K562 (cell line): ENCODE measurements around the gene ARHGAP10. TPM values are rescaled to one million over a fixed set of nuclear protein-coding genes. Genes with fewer than 3 reads are reported as not detected.

Experiments used
- ATAC-seq: fragments of 200-7000 bp; cut with Tn5 transposase; 3 replicates; pipeline ENCODE4 v1.9.1; 2020; ENCODE audit warnings: moderate library complexity
- BruUV-seq: library from RNA; stranded (reverse); fragments of 400-500 nt; replicated peaks from 2 replicates; lab custom pipeline; 2021; lab: Mats Ljungman, UMichigan
- CTCF ChIA-PET: fragments of 300-600 bp; formaldehyde crosslinking; extraction: SDS; loops from one replicate; lab custom pipeline; 2021; ENCODE audit warnings: low intra/inter-chr PET ratio; lab: Yijun Ruan, JAX
- POLR2A ChIA-PET: fragments of 300-600, 350-650 bp; sonication (Branson Sonifier 250); formaldehyde crosslinking; extraction: SDS; loops from one replicate; lab custom pipeline; 2021; ENCODE audit warnings: antibody characterized with exemption, inconsistent platforms; lab: Yijun Ruan, JAX
- DNase-seq, 4 experiments: peaks; one replicate each; pipeline versions ENCODE4 v3.0.0 to v3.0.0-alpha.2; 2011 to 2018; ENCODE audit warnings: low spot score in 3 of 4, mixed read lengths in 3 of 4; ENCODE audit errors: extremely low read depth in 1 of 4
- FAIRE-seq: peaks from 2 replicates; lab custom pipeline; 2011; peaks lifted over from hg19 to GRCh38; lab: Jason Lieb, UNC
- H2AFZ ChIP-seq: 2 replicates; pipeline ENCODE4 v1.6.0; 2011; ENCODE audit warnings: low read depth, low read length, control low read depth, inconsistent platforms
- H3K27ac ChIP-seq: fragments of 200-600 bp; 3 replicates; pipeline ENCODE4 v1.8.0; 2011; ENCODE audit warnings: low read depth, mild to moderate bottlenecking, control low read depth, inconsistent platforms, low read length, moderate library complexity, mixed read lengths; ENCODE audit errors: extremely low read depth
- H3K27me3 ChIP-seq, 2 experiments: fragments of 300-600 bp in 1 of 2; 2 replicates in 1 of 2; 3 replicates in 1 of 2; pipeline versions ENCODE4 v1.6.0 to v1.8.0; 2011; ENCODE audit warnings: inconsistent platforms in 2 of 2, low read length in 2 of 2, mild to moderate bottlenecking in 1 of 2, mixed read lengths in 1 of 2, moderate library complexity in 1 of 2; ENCODE audit not compliant: control insufficient read depth in 2 of 2, insufficient read depth in 2 of 2
- H3K36me3 ChIP-seq: fragments of 300-600 bp; 3 replicates; pipeline ENCODE4 v1.8.0; 2011; ENCODE audit warnings: mild to moderate bottlenecking, low read length, inconsistent platforms; ENCODE audit not compliant: control insufficient read depth, insufficient read depth
- H3K4me1 ChIP-seq, 2 experiments: fragments of 200-600 bp in 1 of 2; replicated peaks in 1 of 2; 2 replicates in 1 of 2; 3 replicates in 1 of 2; pipeline versions ENCODE4 v1.5.1 to v1.8.0; 2011; ENCODE audit warnings: inconsistent platforms in 2 of 2, low read length in 2 of 2, mild to moderate bottlenecking in 1 of 2, mixed read lengths in 1 of 2, moderate library complexity in 1 of 2; ENCODE audit not compliant: control insufficient read depth in 2 of 2, insufficient read depth in 2 of 2
- H3K4me2 ChIP-seq: 2 replicates; pipeline ENCODE4 v1.6.1; 2011; ENCODE audit warnings: low read length, control low read depth, inconsistent platforms, mixed read lengths; ENCODE audit not compliant: insufficient read depth
- H3K4me3 ChIP-seq: fragments of 200-600 bp; sonication (generic), shearing (Covaris generic); 2 replicates; pipeline ENCODE4 v1.5.1; 2016; ENCODE audit warnings: control low read depth, inconsistent platforms
- H3K79me2 ChIP-seq: fragments of 200-600 bp; 3 replicates; pipeline ENCODE4 v1.8.0; 2011; ENCODE audit warnings: low read length, inconsistent platforms; ENCODE audit not compliant: control insufficient read depth, insufficient read depth
- H3K9ac ChIP-seq, 2 experiments: 2 replicates each; pipeline versions ENCODE4 v1.6.0 to v1.6.1; 2011; ENCODE audit warnings: low read depth in 2 of 2, low read length in 2 of 2, control low read depth in 1 of 2, inconsistent platforms in 1 of 2, mild to moderate bottlenecking in 1 of 2, mixed read lengths in 1 of 2; ENCODE audit not compliant: insufficient read depth in 1 of 2
- H3K9me1 ChIP-seq: one replicate; pipeline ENCODE4 v1.6.0; 2011; ENCODE audit warnings: inconsistent platforms, mild to moderate bottlenecking, low read length, moderate library complexity; ENCODE audit not compliant: control insufficient read depth, insufficient read depth
- H3K9me3 ChIP-seq: replicated peaks from 2 replicates; pipeline ENCODE4 v1.5.1; 2011; ENCODE audit warnings: low read depth, low read length, inconsistent platforms; ENCODE audit not compliant: control insufficient read depth, insufficient read depth
- H4K20me1 ChIP-seq: replicated peaks from 2 replicates; pipeline ENCODE4 v1.6.1; 2011; ENCODE audit warnings: low read length, inconsistent platforms, mixed read lengths; ENCODE audit not compliant: control insufficient read depth, insufficient read depth
- ATF7 ChIP-seq: fragments of 450-650 bp; IDR thresholded peaks from 2 replicates; pipeline ENCODE4 v1.7.1; 2014; ENCODE audit warnings: mild to moderate bottlenecking, moderate library complexity
- CSDE1 ChIP-seq, 2 experiments: fragments of 450-650 bp; IDR thresholded peaks; 2 replicates each; pipeline ENCODE4 v1.6.1; 2016; ENCODE audit warnings: mild to moderate bottlenecking in 1 of 2
- CTBP1 ChIP-seq: fragments of 450-650 bp; IDR thresholded peaks from 2 replicates; pipeline ENCODE4 v1.6.1; 2016; ENCODE audit warnings: borderline replicate concordance
- ETS2 ChIP-seq: IDR thresholded peaks from 2 replicates; pipeline ENCODE4 v1.6.1; 2016; ENCODE audit warnings: borderline replicate concordance, missing genetic modification characterization, mild to moderate bottlenecking, moderate library complexity, missing compliant biosample characterization; ENCODE audit not compliant: poor library complexity, severe bottlenecking
- HNRNPLL ChIP-seq: fragments of 200-400 bp; formaldehyde crosslinking; IDR thresholded peaks from 2 replicates; pipeline ENCODE4 v1.6.1; 2017; ENCODE audit warnings: low read length, low read depth, mild to moderate bottlenecking; ENCODE audit not compliant: poor library complexity, severe bottlenecking
- KDM2B ChIP-seq: fragments of 250-450 bp; sonication (Bioruptor Pico); IDR thresholded peaks from 2 replicates; pipeline ENCODE4 v1.8.0; 2021; ENCODE audit warnings: mild to moderate bottlenecking, moderate library complexity
- MAZ ChIP-seq, 2 experiments: fragments of 450-650 bp in 1 of 2; sonication (generic) in 1 of 2; formaldehyde crosslinking; IDR thresholded peaks in 1 of 2; conservative IDR thresholded peaks in 1 of 2; 2 replicates each; pipeline versions ENCODE4 v1.4.0 to v1.5.0; 2020; ENCODE audit warnings: mild to moderate bottlenecking in 1 of 2, missing genetic modification reagents in 1 of 2
- NFIX ChIP-seq: fragments of 250-450 bp; sonication (Bioruptor Pico); IDR thresholded peaks from 2 replicates; pipeline ENCODE4 v1.4.0; 2020; ENCODE audit warnings: low read depth, mild to moderate bottlenecking, moderate library complexity
- PRPF4 ChIP-seq: fragments of 200-400 bp; formaldehyde crosslinking; IDR thresholded peaks from one replicate; pipeline ENCODE4 v1.6.1; 2017; ENCODE audit warnings: low read length, low read depth, mild to moderate bottlenecking; ENCODE audit not compliant: insufficient read depth, poor library complexity, severe bottlenecking
- SRSF7 ChIP-seq: fragments of 200-400 bp; formaldehyde crosslinking; optimal IDR thresholded peaks from 2 replicates; pipeline ENCODE3; 2017; ENCODE audit warnings: mild to moderate bottlenecking, low read depth, low read length
- TRIM24 ChIP-seq, 2 experiments: fragments of 450-650 bp; IDR thresholded peaks; 2 replicates each; pipeline ENCODE4 v1.6.1; 2016
- U2AF1 ChIP-seq: fragments of 200-400 bp; formaldehyde crosslinking; optimal IDR thresholded peaks from 2 replicates; pipeline ENCODE3; 2017; ENCODE audit warnings: mild to moderate bottlenecking, low read depth, low read length, moderate library complexity
- ZBTB8A ChIP-seq: fragments of 450-650 bp; IDR thresholded peaks from 2 replicates; pipeline ENCODE4 v1.6.1; 2018; ENCODE audit warnings: mild to moderate bottlenecking, moderate library complexity; ENCODE audit not compliant: partially characterized antibody
- ZNF133 ChIP-seq: fragments of 250-450 bp; sonication (Bioruptor Pico); IDR thresholded peaks from 2 replicates; pipeline ENCODE4 v1.4.0; 2020; ENCODE audit warnings: mild to moderate bottlenecking
- ZNF146 ChIP-seq: IDR thresholded peaks from one replicate; pipeline ENCODE4 v1.6.1; 2018; ENCODE audit warnings: missing compliant biosample characterization; ENCODE audit not compliant: unreplicated experiment
- ZNF507 ChIP-seq: conservative IDR thresholded peaks from 2 replicates; pipeline ENCODE4 v1.6.1; 2017; ENCODE audit warnings: missing genetic modification characterization, missing compliant biosample characterization
- WGBS: fragments of 100-300 bp; shearing (Covaris generic); methylation state at CpG from one replicate; pipeline ENCODE4 v1.1.6; 2016; ENCODE audit warnings: low coverage, mixed read lengths; ENCODE audit not compliant: insufficient coverage; ENCODE audit errors: missing lambda C conversion rate; 5-methylcytosine and 5-hydroxymethylcytosine counted together
- in situ Hi-C: fragments of 300-500 bp; cut with MboI; formaldehyde crosslinking; loops from 4 replicates; pipeline ENCODE4 v1.15.0; 2018; ENCODE audit warnings: inconsistent platforms, mixed read lengths
- intact Hi-C: fragments of 100-400 bp; cut with micrococcal nuclease; formaldehyde crosslinking; loops from 2 replicates; pipeline ENCODE4 v1.14.2; 2022
- polyA plus RNA-seq, 8 experiments: library from polyadenylated mRNA; depleted of rRNA in 4 of 8; stranded (reverse) in 5 of 8; unstranded in 3 of 8; fragments of >200 nt; fragmentation: Nextera tagmentation in 2 of 8; fragmentation: Illumina TruSeq in 1 of 8; extraction: Ambion mirVana in 2 of 8; extraction: Trizol in 1 of 8; gene quantifications; 2 replicates each; pipeline versions ENCODE4 v1.2.1 to v1.2.3, GENCODE V29; 2011 to 2014; ENCODE audit warnings: inconsistent platforms in 1 of 8, missing spikeins in 1 of 8
- total RNA-seq, 7 experiments: library from RNA; depleted of rRNA in 6 of 7; stranded (reverse); fragments of >200 nt in 6 of 7; fragmentation: Illumina TruSeq in 2 of 7; extraction: Trizol in 2 of 7; gene quantifications; 2 replicates each; pipeline versions ENCODE4 v1.2.1 to v1.2.3, GENCODE V29; 2011 to 2021; ENCODE audit warnings: low replicate concordance in 1 of 7
- TF ChIP-seq, protein P1 (sequence below): fragments of 150-350 bp; IDR thresholded peaks from 2 replicates; pipeline ENCODE4 v1.6.1; 2014; ENCODE audit warnings: low read depth, mild to moderate bottlenecking, low read length, borderline replicate concordance
- TF ChIP-seq, protein P2 (sequence below), 2 experiments: fragments of 450-650 bp in 1 of 2; sonication (generic) in 1 of 2; formaldehyde crosslinking in 1 of 2; IDR thresholded peaks in 1 of 2; conservative IDR thresholded peaks in 1 of 2; 2 replicates each; pipeline versions ENCODE4 v1.6.1 to v1.8.1; 2016 to 2023; ENCODE audit warnings: mild to moderate bottlenecking in 2 of 2, moderate library complexity in 2 of 2, inconsistent platforms in 1 of 2, missing genetic modification reagents in 1 of 2

ARHGAP10 gene
- total and polyA plus RNA-seq, 9 of the 15 experiments (the other 6 are each of a cell fraction or from before 2014, with no cell fraction given) = 0.03 to 0.22 (median 0.06) TPM; not detected in 3

DNA sequence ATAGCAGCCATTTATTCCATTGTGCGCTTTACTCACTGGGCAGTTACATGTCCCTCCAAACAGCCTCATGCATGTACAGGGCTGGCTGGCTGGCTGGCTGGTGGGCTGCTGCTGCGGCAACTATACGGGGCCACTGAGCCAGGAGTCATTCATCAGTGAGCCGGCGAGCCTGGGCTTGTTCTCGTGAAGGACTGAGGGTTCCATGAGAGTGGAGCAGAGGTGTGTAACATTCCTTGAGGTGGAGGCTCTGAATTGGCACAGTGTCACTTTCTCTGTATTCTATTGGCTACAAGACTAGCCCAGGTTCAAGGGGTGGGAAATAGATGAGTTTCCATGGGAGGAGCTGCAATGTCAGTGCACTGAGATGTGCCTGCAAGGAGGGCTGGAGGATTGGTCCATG lies 89.1 kb downstream of the ARHGAP10 start (continued):
- TF ChIP-seq KDM2B (CRISPR knock-in tag) (no peak), TRIM24 (IDR thresholded peaks at IDR 0.05) (no peak), ETS2 (tag) (no peak), U2AF1 (no peak), NFIX (CRISPR knock-in tag) (no peak)

DNA sequence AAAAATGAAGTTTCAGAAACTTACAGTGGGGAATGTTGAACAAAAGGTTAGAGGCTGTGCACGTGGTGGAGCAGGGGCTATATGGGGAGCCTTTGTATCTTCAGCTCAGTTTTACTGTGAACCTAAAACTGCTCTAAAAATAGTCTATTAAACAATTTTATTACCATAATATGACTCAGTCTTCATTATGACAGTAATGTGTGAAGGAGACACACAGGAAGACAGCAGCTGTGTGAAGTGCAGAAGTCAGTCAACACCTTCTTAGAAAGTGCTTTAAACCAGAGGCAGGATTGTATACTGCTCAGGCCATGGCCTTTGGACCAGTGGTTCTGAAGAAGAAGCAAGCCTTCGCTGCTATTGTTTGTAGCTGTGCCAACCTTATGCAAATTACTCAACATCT lies 89.7 kb downstream of the ARHGAP10 start:
- Histone ChIP-seq H3K9me3 (no peaks in the 10 kb centered on the region), H3K27me3 (no peaks in the 10 kb centered on the region), H3K4me2 (no peak overlapping the region), H3K4me1 (no peaks in the 10 kb centered on the region), H3K79me2 (no peaks in the 10 kb centered on the region), H3K4me3 (no peak overlapping the region), H4K20me1 (0 out of 2 replicates have a peak, but pooled peaks cover 3% of the 10 kb centered on the region), H3K27ac (no peak overlapping the region), H3K36me3 (no peaks in the 10 kb centered on the region), H2AFZ (no peak overlapping the region), H3K9ac (no peak overlapping the region), H3K9me1 (no peaks in the 10 kb centered on the region)
- in situ Hi-C loops = no loop called here
- BruUV-seq = no TSS peak
- ATAC-seq (no peak), DNase-seq (no peak), FAIRE-seq (no peak)
- POLR2A ChIA-PET = no interaction called here
- intact Hi-C loops = no loop called here
- WGBS = 0% methylated on average over 2 of the region's 2 CpGs
- CTCF ChIA-PET = no interaction called here
- no peak for TF ChIP-seq ZNF133 (CRISPR knock-in tag)
- no peak for TF ChIP-seq ZBTB8A
- no peak for TF ChIP-seq PRPF4
- TF ChIP-seq, protein P1, sequence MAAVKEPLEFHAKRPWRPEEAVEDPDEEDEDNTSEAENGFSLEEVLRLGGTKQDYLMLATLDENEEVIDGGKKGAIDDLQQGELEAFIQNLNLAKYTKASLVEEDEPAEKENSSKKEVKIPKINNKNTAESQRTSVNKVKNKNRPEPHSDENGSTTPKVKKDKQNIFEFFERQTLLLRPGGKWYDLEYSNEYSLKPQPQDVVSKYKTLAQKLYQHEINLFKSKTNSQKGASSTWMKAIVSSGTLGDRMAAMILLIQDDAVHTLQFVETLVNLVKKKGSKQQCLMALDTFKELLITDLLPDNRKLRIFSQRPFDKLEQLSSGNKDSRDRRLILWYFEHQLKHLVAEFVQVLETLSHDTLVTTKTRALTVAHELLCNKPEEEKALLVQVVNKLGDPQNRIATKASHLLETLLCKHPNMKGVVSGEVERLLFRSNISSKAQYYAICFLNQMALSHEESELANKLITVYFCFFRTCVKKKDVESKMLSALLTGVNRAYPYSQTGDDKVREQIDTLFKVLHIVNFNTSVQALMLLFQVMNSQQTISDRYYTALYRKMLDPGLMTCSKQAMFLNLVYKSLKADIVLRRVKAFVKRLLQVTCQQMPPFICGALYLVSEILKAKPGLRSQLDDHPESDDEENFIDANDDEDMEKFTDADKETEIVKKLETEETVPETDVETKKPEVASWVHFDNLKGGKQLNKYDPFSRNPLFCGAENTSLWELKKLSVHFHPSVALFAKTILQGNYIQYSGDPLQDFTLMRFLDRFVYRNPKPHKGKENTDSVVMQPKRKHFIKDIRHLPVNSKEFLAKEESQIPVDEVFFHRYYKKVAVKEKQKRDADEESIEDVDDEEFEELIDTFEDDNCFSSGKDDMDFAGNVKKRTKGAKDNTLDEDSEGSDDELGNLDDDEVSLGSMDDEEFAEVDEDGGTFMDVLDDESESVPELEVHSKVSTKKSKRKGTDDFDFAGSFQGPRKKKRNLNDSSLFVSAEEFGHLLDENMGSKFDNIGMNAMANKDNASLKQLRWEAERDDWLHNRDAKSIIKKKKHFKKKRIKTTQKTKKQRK = no peak
- no peak for TF ChIP-seq MAZ (CRISPR knock-in tag; conservative IDR thresholded peaks at IDR 0.05 in 1 of 2, IDR thresholded peaks at IDR 0.05 in 1 of 2)
- TF ChIP-seq ZNF146 (CRISPR knock-in tag) = no peak
- TF ChIP-seq, protein P2, sequence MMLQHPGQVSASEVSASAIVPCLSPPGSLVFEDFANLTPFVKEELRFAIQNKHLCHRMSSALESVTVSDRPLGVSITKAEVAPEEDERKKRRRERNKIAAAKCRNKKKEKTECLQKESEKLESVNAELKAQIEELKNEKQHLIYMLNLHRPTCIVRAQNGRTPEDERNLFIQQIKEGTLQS (IDR thresholded peaks at IDR 0.05) = no peak
- TF ChIP-seq, protein P2 (CRISPR knock-in tag; conservative IDR thresholded peaks at IDR 0.05) = no peak
- TF ChIP-seq ZNF507 (tag) = no peak
- no peak for TF ChIP-seq SRSF7
- TF ChIP-seq HNRNPLL = no peak
- no peak for TF ChIP-seq ATF7
- no peak for TF ChIP-seq CSDE1 (IDR thresholded peaks at IDR 0.05)
- no peak for TF ChIP-seq CTBP1
